Measurements from ENCODE around the gene TMEM156.

Gene TMEM156

GRCh38 chr4:38931125-38931524, 101.1 kb downstream of the TMEM156 start:
- H3K36me3 ChIP-seq (ENCODE audit: control insufficient read depth in 2 of 2, insufficient read depth in 1 of 2, low read length in 2 of 2): peaks cover 0 to 67% of the 10 kb centered on the region in 2 experiments; a peak in 1 of 3 replicates
- POLR2A ChIA-PET: no interaction called here
- no peaks in the 10 kb centered on the region for H3K9me3 ChIP-seq (ENCODE audit: control insufficient read depth, insufficient read depth, low read depth, low read length)
- TF ChIP-seq ZNF692 (tag by site-specific recombination; IDR thresholded peaks at IDR 0.05): no peak
- H3K27ac ChIP-seq (ENCODE audit: extremely low read depth, low read depth, low read length): no peak overlapping the region
- H3K4me3 ChIP-seq (ENCODE audit: low read depth, low read length): no peak overlapping the region
- no peaks in the 10 kb centered on the region for H3K4me1 ChIP-seq (ENCODE audit: control insufficient read depth, insufficient read depth, low read length)
- CTCF ChIA-PET: no interaction called here

- H3K4me3 ChIP-seq (ENCODE audit: low read depth, low read length): no peak overlapping the region
- CTCF ChIA-PET: no interaction called here
- H3K36me3 ChIP-seq (ENCODE audit: control insufficient read depth in 2 of 2, insufficient read depth in 1 of 2, low read length in 2 of 2): peaks cover 0 to 65% of the 10 kb centered on the region in 2 experiments; a peak in 1 of 3 replicates
- no peaks in the 10 kb centered on the region for H3K4me1 ChIP-seq (ENCODE audit: control insufficient read depth, insufficient read depth, low read length)
- POLR2A ChIA-PET: no interaction called here
- no peak overlapping the region for H3K27ac ChIP-seq (ENCODE audit: extremely low read depth, low read depth, low read length)
- H3K9me3 ChIP-seq (ENCODE audit: control insufficient read depth, insufficient read depth, low read depth, low read length): no peaks in the 10 kb centered on the region
- TF ChIP-seq WT1 (tag by site-specific recombination; IDR thresholded peaks at IDR 0.05): no peak
- no peak for TF ChIP-seq ZNF121 (tag by site-specific recombination; IDR thresholded peaks at IDR 0.05)
- no peak for TF ChIP-seq ZBTB44 (tag by site-specific recombination; IDR thresholded peaks at IDR 0.05)
Measured at GRCh38 chr4:38930707-38931106, 101.5 kb downstream of the TMEM156 start.

- no peak for TF ChIP-seq ZNF335 (tag by site-specific recombination; conservative IDR thresholded peaks at IDR 0.05)
- TF ChIP-seq GLIS1 (tag by site-specific recombination; IDR thresholded peaks at IDR 0.05): peak; percentile 46; the same call in 1 of the 2 replicates
- POLR2A ChIA-PET: no interaction called here
- Histone ChIP-seq H3K36me3 (ENCODE audit: control insufficient read depth in 2 of 2, insufficient read depth in 1 of 2, low read length in 2 of 2) (peaks cover 0 to 60% of the 10 kb centered on the region in 2 experiments; a peak in 1 of 3 replicates), H3K9me3 (ENCODE audit: control insufficient read depth, insufficient read depth, low read depth, low read length) (no peaks in the 10 kb centered on the region), H3K27ac (ENCODE audit: extremely low read depth, low read depth, low read length) (no peak overlapping the region), H3K4me1 (ENCODE audit: control insufficient read depth, insufficient read depth, low read length) (no peaks in the 10 kb centered on the region), H3K4me3 (ENCODE audit: low read depth, low read length) (no peak overlapping the region)
- CTCF ChIA-PET: interaction anchor here (1.3 kb wide), 1 partner anchor 27 kb away, joined by 6 read pairs; no protein-coding TSS in a partner anchor
Measured at GRCh38 chr4:38930204-38930603, 102.0 kb downstream of the TMEM156 start.

- Histone ChIP-seq H3K4me1 (ENCODE audit: control insufficient read depth, insufficient read depth, low read length) (no peaks in the 10 kb centered on the region), H3K4me3 (ENCODE audit: low read depth, low read length) (no peak overlapping the region), H3K36me3 (ENCODE audit: control insufficient read depth in 2 of 2, insufficient read depth in 1 of 2, low read length in 2 of 2) (peaks cover 0 to 51% of the 10 kb centered on the region in 2 experiments; a peak in 1 of 3 replicates), H3K27ac (ENCODE audit: extremely low read depth, low read depth, low read length) (no peak overlapping the region), H3K9me3 (ENCODE audit: control insufficient read depth, insufficient read depth, low read depth, low read length) (no peaks in the 10 kb centered on the region)
- TF ChIP-seq ZNF148 (tag by site-specific recombination; IDR thresholded peaks at IDR 0.05; ENCODE audit: borderline replicate concordance) (no peak), ZNF157 (tag by site-specific recombination; IDR thresholded peaks at IDR 0.05) (no peak), ZNF175 (tag by site-specific recombination; IDR thresholded peaks at IDR 0.05) (no peak), TCF7L2 (IDR thresholded peaks at IDR 0.05; ENCODE audit: borderline replicate concordance, low read depth, low read length) (no peak), ZNF544 (tag by site-specific recombination; IDR thresholded peaks at IDR 0.05) (no peak), ZNF791 (tag by site-specific recombination; IDR thresholded peaks at IDR 0.05) (no peak), ZNF10 (tag by site-specific recombination; IDR thresholded peaks at IDR 0.05) (no peak)
- ChIA-PET POLR2A (no interaction called here), CTCF (interaction anchor here (1.3 kb wide), 1 partner anchor 26 kb away, joined by 6 read pairs; no protein-coding TSS in a partner anchor)
Measured at GRCh38 chr4:38928974-38929373, 103.2 kb downstream of the TMEM156 start.
